Neural progenitor cell (in vitro differentiated cells): Measurements from ENCODE around the gene RXRA. TPM values are rescaled to one million over a fixed set of nuclear protein-coding genes. Genes with fewer than 3 reads are reported as not detected.
A peak's percentile ranks its signal among the peaks of the same experiment; 100 is the strongest.

ENCODE experiments used
- DNase-seq: peaks from one replicate; pipeline ENCODE4 v3.0.0-alpha.2; 2016; ENCODE audit warnings: low spot score
- H2AFZ ChIP-seq: fragments of 200-600 bp; sonication (generic); replicated peaks from 2 replicates; pipeline ENCODE4 v1.6.1; 2016; ENCODE audit warnings: antibody characterized with exemption
- H3F3A ChIP-seq: fragments of 200-600 bp; sonication (generic); 2 replicates; pipeline ENCODE4 v1.6.1; 2016; ENCODE audit warnings: antibody characterized with exemption, low read depth
- H3K27ac ChIP-seq: fragments of 200-600 bp; sonication (generic); 2 replicates; pipeline ENCODE4 v1.5.1; 2016; ENCODE audit warnings: mild to moderate bottlenecking
- H3K27me3 ChIP-seq: fragments of 200-600 bp; sonication (generic); 2 replicates; pipeline ENCODE4 v1.6.1; 2016; ENCODE audit warnings: mild to moderate bottlenecking, moderate library complexity
- H3K36me3 ChIP-seq: fragments of 200-600 bp; sonication (generic); 2 replicates; pipeline ENCODE4 v1.5.1; 2016
- H3K4me1 ChIP-seq: fragments of 200-600 bp; sonication (generic); 2 replicates; pipeline ENCODE4 v1.6.1; 2016; ENCODE audit warnings: mixed run types
- H3K4me2 ChIP-seq: fragments of 200-600 bp; sonication (generic); 2 replicates; pipeline ENCODE4 v1.6.1; 2016
- H3K4me3 ChIP-seq: fragments of 200-600 bp; sonication (generic); 2 replicates; pipeline ENCODE4 v1.5.1; 2016
- H3K79me2 ChIP-seq: fragments of 200-600 bp; sonication (generic); 2 replicates; pipeline ENCODE4 v1.6.1; 2016; ENCODE audit warnings: low read depth
- H3K9ac ChIP-seq: fragments of 200-600 bp; sonication (generic); 2 replicates; pipeline ENCODE4 v1.6.1; 2016
- H3K9me3 ChIP-seq: fragments of 200-600 bp; sonication (generic); 2 replicates; pipeline ENCODE4 v1.5.1; 2016; ENCODE audit warnings: low read depth
- H4K20me1 ChIP-seq: fragments of 200-600 bp; sonication (generic); 2 replicates; pipeline ENCODE4 v1.6.1; 2016; ENCODE audit warnings: low read depth
- H3K27ac Mint-ChIP-seq: 3 replicates; pipeline ENCODE4 v1.8.0; 2021; ENCODE audit warnings: mixed read lengths
- H3K27me3 Mint-ChIP-seq: 2 replicates; pipeline ENCODE4 v1.8.0; 2022; ENCODE audit warnings: low read depth, mild to moderate bottlenecking, inconsistent platforms, moderate library complexity, mixed read lengths; ENCODE audit not compliant: insufficient read depth
- H3K36me3 Mint-ChIP-seq: 3 replicates; pipeline ENCODE4 v1.8.0; 2021; ENCODE audit warnings: mixed read lengths
- H3K4me1 Mint-ChIP-seq: 3 replicates; pipeline ENCODE4 v1.8.0; 2021; ENCODE audit warnings: mixed read lengths
- H3K4me3 Mint-ChIP-seq: 3 replicates; pipeline ENCODE4 v1.8.0; 2021; ENCODE audit warnings: mild to moderate bottlenecking, moderate library complexity, mixed read lengths
- H3K9me3 Mint-ChIP-seq: 3 replicates; pipeline ENCODE4 v1.8.0; 2020; ENCODE audit warnings: mixed read lengths
- CTCF ChIP-seq: fragments of 200-600 bp; sonication (generic); IDR thresholded peaks from 2 replicates; pipeline ENCODE4 v1.5.1; 2017; ENCODE audit warnings: antibody characterized with exemption, mild to moderate bottlenecking
- EZH2 ChIP-seq: fragments of 200-600 bp; sonication (generic); IDR thresholded peaks from 2 replicates; pipeline ENCODE4 v1.6.1; 2017; ENCODE audit warnings: antibody characterized with exemption, mild to moderate bottlenecking, moderate library complexity
- EZH2phosphoT487 ChIP-seq: fragments of 200-600 bp; sonication (generic); IDR thresholded peaks from 2 replicates; pipeline ENCODE4 v1.6.1; 2017; ENCODE audit warnings: antibody characterized with exemption
- total RNA-seq: library from RNA; depleted of rRNA; stranded (reverse); fragments of >200 nt; gene quantifications from 2 replicates; pipeline ENCODE4 v1.2.3, GENCODE V29; 2015; ENCODE audit warnings: low replicate concordance

RXRA gene
- total RNA-seq, 1 donor from 2014 or later, result 11.6 TPM

- Mint-ChIP-seq H3K9me3 (no peaks in the 10 kb centered on the region), H3K36me3 (no peaks in the 10 kb centered on the region), H3K4me3 (no peak overlapping the region), H3K4me1 (peaks cover 28% of the 10 kb centered on the region), H3K27me3 (peaks cover 6% of the 10 kb centered on the region), H3K27ac (peak overlapping the region; percentile 60)
- DNase-seq, result no peak
- TF ChIP-seq EZH2 (no peak), CTCF (no peak), EZH2phosphoT487 (no peak)
- Histone ChIP-seq H3K9me3 (no peaks in the 10 kb centered on the region), H3K27me3 (no peaks in the 10 kb centered on the region), H3K27ac (no peak overlapping the region), H3F3A (peaks cover 7% of the 10 kb centered on the region), H4K20me1 (peaks cover 94% of the 10 kb centered on the region), H3K36me3 (no peaks in the 10 kb centered on the region), H3K4me1 (peaks cover 14% of the 10 kb centered on the region), H2AFZ (no peak overlapping the region), H3K4me3 (no peak overlapping the region), H3K9ac (no peak overlapping the region), H3K79me2 (peaks cover 81% of the 10 kb centered on the region), H3K4me2 (no peak overlapping the region)
Observed at GRCh38 chr9:134372581-134373267, 46.5 kb downstream of the RXRA start.

GRCh38 chr9:134373269-134373668, 47.0 kb downstream of the RXRA start:
- Histone ChIP-seq H3K9me3 (no peaks in the 10 kb centered on the region), H3F3A (peaks cover 2% of the 10 kb centered on the region), H2AFZ (no peak overlapping the region), H3K27ac (no peak overlapping the region), H3K79me2 (peaks cover 83% of the 10 kb centered on the region), H4K20me1 (peaks cover 94% of the 10 kb centered on the region), H3K4me1 (peaks cover 9% of the 10 kb centered on the region), H3K4me3 (no peak overlapping the region), H3K9ac (no peak overlapping the region), H3K27me3 (no peaks in the 10 kb centered on the region), H3K36me3 (no peaks in the 10 kb centered on the region), H3K4me2 (no peak overlapping the region)
- TF ChIP-seq EZH2phosphoT487 (no peak), EZH2 (no peak), CTCF (no peak)
- DNase-seq, result no peak
- H3K4me1 Mint-ChIP-seq, result peaks cover 28% of the 10 kb centered on the region
- H3K9me3 Mint-ChIP-seq, result no peaks in the 10 kb centered on the region
- no peak overlapping the region for H3K27ac Mint-ChIP-seq
- no peaks in the 10 kb centered on the region for H3K36me3 Mint-ChIP-seq
- peaks cover 6% of the 10 kb centered on the region for H3K27me3 Mint-ChIP-seq
- H3K4me3 Mint-ChIP-seq, result no peak overlapping the region

DNA sequence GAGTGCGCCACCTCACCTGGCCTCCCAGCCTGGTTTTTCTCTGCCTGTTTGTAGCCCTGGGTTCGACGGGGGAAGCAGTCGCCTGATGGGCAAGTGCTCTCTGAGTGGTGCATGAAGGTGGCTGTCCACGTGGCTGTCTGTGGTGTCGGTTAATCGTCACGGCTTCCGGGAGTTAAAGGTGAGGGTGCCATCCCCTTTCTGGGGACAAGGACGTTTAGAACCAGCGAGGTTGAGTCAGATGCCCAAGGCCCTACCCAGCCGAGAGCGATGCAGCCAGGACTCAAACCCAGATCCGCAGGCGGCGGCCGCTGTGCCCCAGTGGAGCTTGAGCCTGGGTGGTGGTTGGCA, 47.7 kb downstream of the RXRA start:
- H3K27ac ChIP-seq, result no peak overlapping the region
- Mint-ChIP-seq H3K4me3 (no peak overlapping the region), H3K27ac (peak overlapping the region; percentile 86), H3K9me3 (no peaks in the 10 kb centered on the region), H3K36me3 (no peaks in the 10 kb centered on the region), H3K4me1 (peaks cover 23% of the 10 kb centered on the region), H3K27me3 (peaks cover 4% of the 10 kb centered on the region)
- no peak for DNase-seq
- H3K9me3 ChIP-seq, result no peaks in the 10 kb centered on the region
- no peak overlapping the region for H3K4me2 ChIP-seq
- H4K20me1 ChIP-seq, result peaks cover 96% of the 10 kb centered on the region
- TF ChIP-seq CTCF (no peak), EZH2 (no peak), EZH2phosphoT487 (no peak)
- H3F3A ChIP-seq, result no peaks in the 10 kb centered on the region
- H3K27me3 ChIP-seq, result no peaks in the 10 kb centered on the region
- no peak overlapping the region for H3K4me3 ChIP-seq
- no peak overlapping the region for H2AFZ ChIP-seq
- peaks cover 13% of the 10 kb centered on the region for H3K4me1 ChIP-seq
- no peaks in the 10 kb centered on the region for H3K36me3 ChIP-seq
- H3K79me2 ChIP-seq, result peaks cover 85% of the 10 kb centered on the region
- H3K9ac ChIP-seq, result no peak overlapping the region
